HG03159 (cell line): Measurements from ENCODE around the gene HTR6.
"Not testable (repeated sequence)": the region's sequence is repeated elsewhere in the genome, so short reads cannot be mapped to it uniquely, and the experiment has no call there.

Experiments used
- ATAC-seq: cut with Tn5 transposase; IDR thresholded peaks from one replicate; pipeline ENCODE4 v1.9.1; 2021; ENCODE audit warnings: mild to moderate bottlenecking, moderate library complexity; ENCODE audit not compliant: unreplicated experiment

HTR6 gene

DNA sequence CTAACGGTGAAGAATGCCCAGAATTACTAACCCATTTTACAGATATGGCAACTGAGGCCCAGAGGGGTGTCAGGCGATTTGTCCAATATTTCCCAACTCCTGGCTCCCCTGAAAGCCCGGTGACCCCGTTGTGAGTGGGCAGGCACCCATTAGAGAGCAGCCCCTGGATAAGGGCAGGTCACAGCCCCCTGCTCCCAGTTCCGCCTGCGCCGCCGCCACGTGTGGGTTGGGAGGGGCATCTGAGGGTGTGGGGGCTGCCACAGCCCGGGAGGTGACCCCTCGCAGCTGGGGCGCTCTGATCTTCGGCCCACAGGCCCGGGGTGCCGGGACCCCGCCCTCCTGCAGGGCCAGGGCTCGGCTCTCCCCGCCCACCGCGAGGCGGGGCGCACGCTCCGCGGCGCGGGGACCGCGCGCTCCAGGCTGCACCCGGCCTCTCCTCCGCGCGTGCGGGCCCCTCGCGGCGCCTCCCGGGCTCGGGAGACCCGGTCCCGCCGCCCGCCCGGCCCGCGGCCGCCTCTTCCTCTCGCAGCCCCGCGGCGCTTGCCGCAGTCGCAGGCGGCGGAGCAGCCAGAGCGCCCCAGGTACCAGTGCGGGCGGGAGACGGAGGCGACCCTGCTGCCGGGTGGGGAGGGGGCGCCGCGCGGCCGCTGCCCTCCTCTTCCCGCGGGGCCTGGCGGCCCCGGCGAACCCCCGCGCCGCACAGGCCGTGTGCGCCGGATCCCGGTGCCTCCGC, at the start of gene HTR6:
Gene HTR6 (plus strand): TSS at position 423 of the 733 bp plus-strand sequence. CDS start 879 bp downstream, outside the sequence.
- ATAC-seq: no peak

- ATAC-seq: no peak
These were observed 49.2 kb upstream of the HTR6 start for GRCh38 chr1:19615438-19615837.

DNA sequence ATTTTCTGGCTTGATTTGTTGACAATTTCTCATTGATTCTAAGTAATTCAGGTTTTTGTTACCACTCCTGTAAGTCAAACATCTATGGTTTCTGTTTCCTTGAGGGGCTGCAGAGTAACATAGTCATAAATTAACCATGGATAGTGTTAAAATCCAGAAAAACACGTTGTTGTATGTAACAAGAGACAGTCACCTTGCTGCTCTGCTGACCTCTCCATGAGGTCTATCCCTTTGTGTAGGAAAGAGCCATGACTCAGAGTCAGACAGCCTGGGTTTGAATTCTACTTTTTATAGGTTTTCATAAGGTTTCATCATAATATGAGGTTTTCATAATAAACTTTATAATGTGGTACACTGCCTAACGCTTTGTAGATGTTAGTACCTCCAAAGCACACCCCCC, 48.2 kb upstream of the HTR6 start:
- no peak for ATAC-seq

DNA sequence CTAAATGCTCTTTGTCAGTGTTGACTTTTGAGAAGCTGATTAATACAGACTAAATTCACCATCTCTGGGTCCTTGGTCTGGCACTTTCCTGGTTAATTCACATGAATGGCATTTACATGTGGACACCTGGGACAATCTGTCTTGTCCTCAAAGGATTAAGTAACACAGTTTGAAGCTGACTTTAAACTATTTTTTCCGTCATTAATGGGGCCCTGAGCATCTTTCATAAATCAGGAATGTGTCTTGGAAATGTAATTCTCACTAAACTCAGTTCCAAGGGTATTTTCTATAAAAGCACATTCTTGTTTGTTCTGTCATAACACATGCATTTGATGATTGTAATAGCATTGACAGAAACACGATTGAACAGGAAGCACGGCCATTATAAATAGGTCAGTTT, 47.3 kb upstream of the HTR6 start:
- ATAC-seq: no peak

- ATAC-seq: no peak
These were observed 46.2 kb upstream of the HTR6 start for GRCh38 chr1:19618428-19618827.

- ATAC-seq: no peak
These were observed 44.8 kb upstream of the HTR6 start for GRCh38 chr1:19619697-19620384.

DNA sequence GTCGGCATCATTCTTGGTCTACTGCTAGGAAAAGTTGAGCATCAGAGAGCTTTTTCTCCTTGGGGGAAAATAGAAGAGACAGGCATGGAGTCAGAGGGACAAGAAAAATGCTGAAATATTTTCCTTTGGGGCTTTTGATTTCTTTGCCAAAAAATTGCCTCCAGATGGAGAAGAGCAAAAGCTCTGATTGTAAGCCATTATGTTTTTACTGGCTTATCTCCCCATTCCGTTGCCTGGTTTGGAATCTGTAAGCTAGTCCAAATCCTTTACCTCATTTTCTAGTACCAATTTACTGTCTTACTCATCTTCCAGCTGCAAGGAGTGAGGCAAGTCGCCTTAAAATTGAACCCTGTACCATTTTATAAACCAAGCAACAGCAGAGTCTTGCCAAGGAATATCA, 43.9 kb upstream of the HTR6 start:
- no peak for ATAC-seq

GRCh38 chr1:19621274-19621950, 43.3 kb upstream of the HTR6 start:
- no peak for ATAC-seq

DNA sequence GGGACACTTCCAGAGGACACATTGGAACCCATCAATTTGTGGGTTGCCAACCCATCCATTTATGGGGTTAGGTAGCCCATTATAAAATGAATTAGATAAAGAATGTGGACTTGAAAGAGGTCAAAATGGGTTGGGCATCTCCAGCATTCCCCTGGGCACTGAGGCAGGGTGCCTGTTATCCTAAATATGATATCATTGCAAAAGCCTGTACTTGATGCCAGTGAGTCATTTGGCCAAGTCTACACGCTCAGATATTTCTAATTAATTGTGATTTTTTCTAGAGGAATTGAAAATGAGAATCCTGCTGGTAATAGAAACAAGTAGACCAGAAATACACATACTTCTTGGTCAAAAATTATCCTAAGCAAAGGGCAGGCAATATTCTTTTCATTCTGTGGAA, 42.5 kb upstream of the HTR6 start:
- no peak for ATAC-seq

DNA sequence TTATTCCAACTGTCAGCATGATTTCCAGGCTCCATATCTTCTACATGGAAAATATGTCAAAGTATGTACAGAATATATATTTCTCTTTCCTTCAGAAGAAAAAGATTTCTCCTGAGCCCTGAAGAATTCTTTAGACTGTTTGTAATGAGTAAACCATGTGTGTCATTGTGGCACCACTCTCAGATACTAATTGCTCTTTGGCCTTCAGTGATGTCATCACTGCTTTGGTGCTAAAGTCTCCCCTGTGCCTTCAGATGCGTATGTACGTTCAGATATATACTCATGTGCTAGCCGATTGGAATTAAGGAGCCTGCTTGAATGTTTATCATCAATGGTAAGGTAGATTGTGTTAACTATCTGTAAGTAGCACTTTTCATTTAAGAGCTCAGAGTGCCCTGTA, 41.2 kb upstream of the HTR6 start:
- no peak for ATAC-seq

DNA sequence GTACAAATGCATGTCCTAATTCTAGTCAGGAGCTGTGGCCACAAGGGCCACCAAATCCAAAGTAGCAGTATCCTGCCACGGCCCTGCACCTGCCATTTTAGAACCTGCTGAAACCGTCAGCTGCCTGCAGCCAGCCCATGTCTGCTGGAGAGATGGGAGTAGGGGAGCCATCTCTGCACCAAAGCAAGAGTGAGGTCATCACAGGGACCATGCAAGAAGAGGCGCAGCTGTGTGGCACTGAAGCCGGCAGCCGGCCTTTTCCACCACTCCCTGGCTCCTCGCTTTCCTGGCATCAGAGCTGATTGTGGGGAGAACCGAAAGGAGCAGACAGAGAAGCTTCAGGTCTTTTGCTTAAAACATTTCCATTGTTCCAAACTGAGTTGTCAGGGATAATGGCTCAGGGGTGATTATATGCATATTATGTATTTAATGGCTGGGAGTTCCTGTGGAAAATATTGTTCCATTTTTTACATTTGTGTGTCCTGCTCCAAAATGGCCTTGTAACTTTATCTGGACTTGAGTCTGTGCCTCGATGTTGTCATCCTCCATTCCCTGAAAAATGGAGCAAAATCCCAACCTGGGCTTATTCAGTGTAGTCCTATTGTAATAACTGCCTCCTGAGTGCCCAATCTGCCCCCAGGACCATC, 39.3 kb upstream of the HTR6 start:
- ATAC-seq: no peak

DNA sequence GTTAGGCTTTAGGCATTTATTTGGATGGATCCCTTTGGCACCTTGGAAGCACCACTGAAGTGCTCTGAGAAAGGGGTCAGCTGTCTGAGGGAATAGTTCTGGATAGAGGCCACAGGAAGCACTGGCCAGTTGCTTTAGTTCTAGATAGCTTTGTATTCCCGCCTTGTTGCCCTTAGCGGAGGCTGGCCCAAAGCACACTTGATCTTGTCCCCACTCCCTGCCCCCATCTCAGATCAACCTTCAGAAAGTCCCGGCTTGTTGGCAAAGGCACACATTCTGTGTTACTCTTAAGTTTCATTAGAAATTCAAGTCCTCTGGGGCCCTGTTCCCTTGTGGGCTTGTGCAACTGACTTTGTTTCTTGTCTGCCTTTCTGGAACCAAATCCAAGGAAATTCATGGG, 35.8 kb upstream of the HTR6 start:
- ATAC-seq: no peak

GRCh38 chr1:19629357-19629756, 35.3 kb upstream of the HTR6 start:
- no peak for ATAC-seq

GRCh38 chr1:19630192-19630591, 34.5 kb upstream of the HTR6 start:
- ATAC-seq: not testable (repeated sequence)

DNA sequence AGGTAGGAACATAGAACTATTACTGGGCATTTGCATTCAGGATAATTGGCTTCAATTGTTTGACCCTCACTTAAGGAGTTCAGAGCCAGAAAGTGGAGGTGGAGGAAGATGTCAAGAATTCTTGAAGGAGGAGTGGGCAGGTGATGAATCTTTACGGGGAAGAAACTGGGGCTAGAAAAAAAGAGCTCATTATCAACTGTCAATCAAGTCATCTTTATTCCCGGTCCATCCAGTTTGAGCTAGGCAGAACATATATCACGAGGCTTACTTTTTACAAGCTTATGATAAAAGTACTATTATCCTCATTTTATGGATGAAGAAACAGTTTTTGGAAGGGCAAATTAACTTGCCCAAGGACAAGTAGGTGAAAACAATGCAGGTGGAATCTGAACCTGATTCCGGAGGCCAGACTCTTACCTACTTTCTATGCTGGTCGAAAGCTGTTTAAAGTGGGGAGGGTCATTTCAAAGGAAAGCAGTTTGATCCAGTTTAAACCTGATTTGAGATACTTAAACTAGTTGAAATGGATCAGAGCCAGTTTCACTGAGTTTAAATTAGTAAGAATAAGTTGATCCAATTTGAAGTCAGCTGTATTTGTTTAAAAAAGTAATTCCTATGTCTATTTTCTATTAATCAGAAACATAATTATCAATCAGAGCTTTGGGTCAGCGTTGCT, 33.8 kb upstream of the HTR6 start:
- ATAC-seq: no peak

DNA sequence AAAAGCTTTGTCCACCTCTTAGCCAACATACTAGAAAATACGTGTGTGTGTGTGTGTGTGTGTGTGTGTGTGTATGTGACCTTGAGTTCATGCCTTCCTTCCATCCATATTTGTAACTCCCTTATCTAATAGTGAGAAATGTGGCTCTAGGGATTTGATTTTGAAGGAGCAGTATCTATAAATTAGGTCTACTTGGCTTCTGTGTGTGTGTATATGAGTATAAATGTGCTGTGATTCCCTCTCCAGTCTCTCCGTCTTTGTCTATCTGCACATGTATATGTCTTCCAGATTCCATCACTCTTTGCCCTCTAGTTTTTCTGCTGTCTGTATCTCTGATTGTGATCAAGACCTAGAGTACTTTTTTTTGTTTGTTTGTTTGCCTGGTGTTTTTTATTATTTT, 32.5 kb upstream of the HTR6 start:
- ATAC-seq: no peak

- ATAC-seq: no peak
These were observed 31.6 kb upstream of the HTR6 start for GRCh38 chr1:19633106-19633505.

GRCh38 chr1:19635064-19635463, 29.6 kb upstream of the HTR6 start:
- ATAC-seq: not testable (repeated sequence)

GRCh38 chr1:19635646-19636045, 29.0 kb upstream of the HTR6 start:
- no peak for ATAC-seq

DNA sequence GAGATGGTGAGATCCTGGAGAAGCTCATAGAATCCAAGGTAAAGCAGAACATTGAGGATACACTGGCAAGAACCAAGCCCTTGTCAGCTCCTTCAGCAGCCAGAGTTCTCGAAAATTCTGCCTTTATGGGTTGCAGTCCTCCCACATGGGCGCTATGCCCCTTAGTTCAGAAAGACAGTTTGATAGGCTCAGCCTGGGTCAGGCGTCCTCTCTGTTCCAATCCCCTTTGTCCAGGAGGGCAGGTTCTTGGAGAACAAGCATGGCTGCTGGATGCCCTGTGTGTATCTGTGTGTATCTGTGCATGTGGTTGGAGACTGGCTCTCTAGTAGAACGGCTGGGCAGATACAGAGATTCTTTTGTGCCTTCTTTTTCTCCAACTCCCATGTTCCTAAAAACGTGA, 28.6 kb upstream of the HTR6 start:
- no peak for ATAC-seq

GRCh38 chr1:19636749-19637148, 27.9 kb upstream of the HTR6 start:
- not testable (repeated sequence) for ATAC-seq
